Liver (tissue), 9 donors: Measurements from ENCODE around the gene FBXL15. TPM values are rescaled to one million over a fixed set of nuclear protein-coding genes. Genes with fewer than 3 reads are reported as not detected.

Experiments
- DNase-seq: peaks from one replicate; pipeline ENCODE4 v3.0.0-alpha.2; 2017; ENCODE audit warnings: low spot score
- H3K27ac ChIP-seq, 2 donors: one replicate each; pipeline ENCODE4 v1.7.0; 2013; ENCODE audit warnings: inconsistent platforms in 2 of 2, low read length in 2 of 2, control low read depth in 1 of 2, low read depth in 1 of 2, mild to moderate bottlenecking in 1 of 2
- H3K27me3 ChIP-seq, 4 donors: one replicate each; pipeline versions ENCODE4 v1.6.1 to v1.7.0; 2013; ENCODE audit warnings: low read length in 3 of 4, inconsistent platforms in 1 of 4, mild to moderate bottlenecking in 1 of 4, moderate library complexity in 1 of 4; ENCODE audit not compliant: control insufficient read depth in 4 of 4, insufficient read depth in 4 of 4
- H3K36me3 ChIP-seq, 4 donors: one replicate each; pipeline versions ENCODE4 v1.6.1 to v1.7.0; 2013; ENCODE audit warnings: low read length in 3 of 4, mild to moderate bottlenecking in 3 of 4, low read depth in 1 of 4, moderate library complexity in 1 of 4; ENCODE audit not compliant: control insufficient read depth in 4 of 4, insufficient read depth in 3 of 4
- H3K4me1 ChIP-seq, 4 donors: one replicate each; pipeline versions ENCODE4 v1.6.1 to v1.7.0; 2013; ENCODE audit warnings: low read length in 3 of 4, mild to moderate bottlenecking in 3 of 4, moderate library complexity in 1 of 4; ENCODE audit not compliant: control insufficient read depth in 4 of 4, insufficient read depth in 4 of 4
- H3K4me3 ChIP-seq, 3 donors: one replicate each; pipeline versions ENCODE4 v1.6.1 to v1.7.0; 2013; ENCODE audit warnings: low read length in 3 of 3, control low read depth in 1 of 3, low read depth in 1 of 3, mild to moderate bottlenecking in 1 of 3
- H3K9ac ChIP-seq, 2 donors: one replicate each; pipeline ENCODE4 v1.7.0; 2013; ENCODE audit warnings: low read length in 2 of 2, mild to moderate bottlenecking in 2 of 2, moderate library complexity in 2 of 2, control low read depth in 1 of 2, low read depth in 1 of 2
- H3K9me3 ChIP-seq, 4 donors: one replicate each; pipeline versions ENCODE4 v1.6.1 to v1.7.0; 2013; ENCODE audit warnings: low read length in 3 of 4; ENCODE audit not compliant: control insufficient read depth in 4 of 4
- CTCF ChIP-seq: fragments of 150-350 bp; IDR thresholded peaks from 2 replicates; pipeline ENCODE4 v1.5.1; 2017; ENCODE audit warnings: improper control_type of control experiment, low read depth, low read length; ENCODE audit not compliant: missing input control
- FOXA1 ChIP-seq: IDR thresholded peaks from 2 replicates; pipeline ENCODE4 v1.6.1; 2016; ENCODE audit warnings: antibody characterized with exemption
- HNF4A ChIP-seq, 2 donors: conservative IDR thresholded peaks; 2 replicates each; pipeline ENCODE4 v1.6.1; 2016; ENCODE audit warnings: antibody characterized with exemption in 2 of 2, mild to moderate bottlenecking in 2 of 2
- HNF4G ChIP-seq: IDR thresholded peaks from 2 replicates; pipeline ENCODE4 v1.6.1; 2016; ENCODE audit warnings: antibody characterized with exemption
- JUND ChIP-seq, 2 donors: IDR thresholded peaks; 2 replicates each; pipeline ENCODE4 v1.6.1; 2016; ENCODE audit warnings: antibody characterized with exemption in 2 of 2
- RAD21 ChIP-seq, 2 donors: IDR thresholded peaks; 2 replicates each; pipeline ENCODE4 v1.6.1; 2016; ENCODE audit warnings: antibody characterized with exemption in 2 of 2, mild to moderate bottlenecking in 2 of 2
- RXRA ChIP-seq, 2 donors: IDR thresholded peaks; 2 replicates each; pipeline ENCODE4 v1.6.1; 2017 to 2018; ENCODE audit warnings: antibody characterized with exemption in 2 of 2, mild to moderate bottlenecking in 1 of 2
- SP1 ChIP-seq: IDR thresholded peaks from 2 replicates; pipeline ENCODE4 v1.6.1; 2018; ENCODE audit warnings: antibody characterized with exemption, mild to moderate bottlenecking
- TAF1 ChIP-seq: conservative IDR thresholded peaks from 2 replicates; pipeline ENCODE4 v1.6.1; 2016; ENCODE audit warnings: antibody characterized with exemption, mild to moderate bottlenecking
- YY1 ChIP-seq: IDR thresholded peaks from 2 replicates; pipeline ENCODE4 v1.6.1; 2016; ENCODE audit warnings: antibody characterized with exemption, mild to moderate bottlenecking
- WGBS: extraction: QIAGEN DNeasy Blood & Tissue Kit; methylation state at CpG from one replicate; pipeline ENCODE4 v1.1.7; 2013; 5-methylcytosine and 5-hydroxymethylcytosine counted together
- polyA plus RNA-seq, 2 donors: library from polyadenylated mRNA; stranded (reverse) in 1 of 2; unstranded in 1 of 2; fragments of 200-250 nt in 1 of 2; fragments of >200 nt in 1 of 2; fragmentation: Nextera tagmentation in 1 of 2; extraction: Ambion mirVana in 1 of 2; gene quantifications; one replicate each; pipeline versions ENCODE4 v1.2.1 to v1.2.3, GENCODE V29; 2013 to 2015
- total RNA-seq, 2 donors: library from RNA; depleted of rRNA; stranded (reverse); fragments of >200 nt; gene quantifications; one replicate each; pipeline ENCODE4 v1.2.3, GENCODE V29; 2014
- TF ChIP-seq, protein P1 (sequence below): IDR thresholded peaks from 2 replicates; pipeline ENCODE4 v1.6.1; 2016; ENCODE audit warnings: antibody characterized with exemption
- TF ChIP-seq, protein P2 (sequence below): IDR thresholded peaks from 2 replicates; pipeline ENCODE4 v1.6.1; 2016; ENCODE audit warnings: antibody characterized with exemption
- donor health status: healthy.
- donor health status: healthy.
- donor health status: healthy.
- donor health status: healthy.
- donor health status: healthy.

FBXL15 gene
- total and polyA plus RNA-seq, 4 donors: 4.4 to 14.4 (median 10.0) TPM

- TF ChIP-seq HNF4A (conservative IDR thresholded peaks at IDR 0.05) (no peak), FOXA1 (no peak), YY1 (no peak)
- TF ChIP-seq, protein P1, sequence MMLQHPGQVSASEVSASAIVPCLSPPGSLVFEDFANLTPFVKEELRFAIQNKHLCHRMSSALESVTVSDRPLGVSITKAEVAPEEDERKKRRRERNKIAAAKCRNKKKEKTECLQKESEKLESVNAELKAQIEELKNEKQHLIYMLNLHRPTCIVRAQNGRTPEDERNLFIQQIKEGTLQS: no peak
Observed at GRCh38 chr10:102421757-102422512, 1.3 kb downstream of the FBXL15 start (continued).

- no peaks in the 10 kb centered on the region for H3K9me3 ChIP-seq
- peak overlapping the region; percentile 86 to 95 (median 87) for H3K4me3 ChIP-seq
- H3K27ac ChIP-seq: peak overlapping the region; percentile 84 to 87
- peaks cover 12 to 42% (median 30%) of the 10 kb centered on the region in 4 donors for H3K4me1 ChIP-seq
- TF ChIP-seq FOXA1: no peak
- peak; percentile 39 to 75 for TF ChIP-seq RXRA (IDR thresholded peaks at IDR 0.05)
- TF ChIP-seq HNF4G: no peak
- TF ChIP-seq JUND (IDR thresholded peaks at IDR 0.05): no peak
- TF ChIP-seq SP1: peak; percentile 38
- peak; percentile 71 for TF ChIP-seq CTCF
- TF ChIP-seq, protein P2, sequence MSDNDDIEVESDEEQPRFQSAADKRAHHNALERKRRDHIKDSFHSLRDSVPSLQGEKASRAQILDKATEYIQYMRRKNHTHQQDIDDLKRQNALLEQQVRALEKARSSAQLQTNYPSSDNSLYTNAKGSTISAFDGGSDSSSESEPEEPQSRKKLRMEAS: peak; percentile 75
- no peak for TF ChIP-seq TAF1
- peak; percentile 69 to 85 for TF ChIP-seq RAD21 (IDR thresholded peaks at IDR 0.05)
- peak in 1 of 2 donors; percentile 20 for TF ChIP-seq HNF4A (conservative IDR thresholded peaks at IDR 0.05)
- TF ChIP-seq YY1: peak; percentile 70
- peaks cover 0 to 10% (median 2%) of the 10 kb centered on the region in 4 donors for H3K36me3 ChIP-seq
- no peaks in the 10 kb centered on the region for H3K27me3 ChIP-seq
- 5% methylated on average over 28 of the region's 28 CpGs for WGBS
- peak; percentile 83 for DNase-seq
- peak overlapping the region in 1 of 2 donors; percentile 41 for H3K9ac ChIP-seq
Observed at GRCh38 chr10:102422545-102423129, 2.0 kb downstream of the FBXL15 start.

- no peak overlapping the region for H3K9ac ChIP-seq
- no peak for DNase-seq
- H3K4me3 ChIP-seq: no peak overlapping the region
- 93% methylated on average over 13 of the region's 13 CpGs for WGBS
- TF ChIP-seq CTCF: no peak
- no peak for TF ChIP-seq TAF1
- no peaks in the 10 kb centered on the region for H3K27me3 ChIP-seq
- H3K27ac ChIP-seq: no peak overlapping the region
- H3K36me3 ChIP-seq: peaks cover 0 to 10% (median 2%) of the 10 kb centered on the region in 4 donors
- no peaks in the 10 kb centered on the region for H3K9me3 ChIP-seq
- H3K4me1 ChIP-seq: peaks cover 12 to 42% (median 30%) of the 10 kb centered on the region in 4 donors
Observed at GRCh38 chr10:102423372-102423968, 2.8 kb downstream of the FBXL15 start.
